VCaP (cell line): ENCODE data around the gene ZBTB42.
A peak's percentile ranks its signal among the peaks of the same experiment; 100 is the strongest.

Source experiments
- H3K27ac ChIP-seq: fragments of 450-650 bp; 2 replicates; pipeline ENCODE4 v1.5.1; 2017
- CTCF ChIP-seq: fragments of 450-650 bp; conservative IDR thresholded peaks from 2 replicates; pipeline ENCODE4 v1.5.1; 2017; ENCODE audit warnings: mild to moderate bottlenecking, moderate library complexity

Gene ZBTB42

GRCh38 chr14:104816616-104816884 is 15.6 kb downstream of the ZBTB42 start:
- no peak for TF ChIP-seq CTCF
- H3K27ac ChIP-seq, result peak overlapping the region; percentile 90

- no peak overlapping the region for H3K27ac ChIP-seq
- no peak for TF ChIP-seq CTCF
Observed at GRCh38 chr14:104817930-104818713, 17.2 kb downstream of the ZBTB42 start.

- no peak overlapping the region for H3K27ac ChIP-seq
- TF ChIP-seq CTCF, result no peak
Observed at GRCh38 chr14:104818714-104819161, 17.8 kb downstream of the ZBTB42 start.

- no peak for TF ChIP-seq CTCF
- H3K27ac ChIP-seq, result no peak overlapping the region
Observed at GRCh38 chr14:104819361-104819781, 18.5 kb downstream of the ZBTB42 start.

GRCh38 chr14:104820669-104821228 is 19.8 kb downstream of the ZBTB42 start:
- TF ChIP-seq CTCF, result peak; percentile 62
- H3K27ac ChIP-seq, result no peak overlapping the region

GRCh38 chr14:104821229-104821945 is 20.5 kb downstream of the ZBTB42 start:
- no peak for TF ChIP-seq CTCF
- no peak overlapping the region for H3K27ac ChIP-seq

- no peak for TF ChIP-seq CTCF
- H3K27ac ChIP-seq, result no peak overlapping the region
Observed at GRCh38 chr14:104821971-104822608, 21.2 kb downstream of the ZBTB42 start.
